ENCODE results near the gene SYTL2. TPM values are rescaled to one million over a fixed set of nuclear protein-coding genes. Genes with fewer than 3 reads are reported as not detected.

SYTL2 gene
- total RNA-seq, 1 donor from 2014 or later: 38.7 TPM

GRCh38 chr11:85803920-85804319, 7.0 kb downstream of the SYTL2 start:
- Mint-ChIP-seq H3K36me3 (ENCODE audit: low read depth) (peaks cover 51% of the 10 kb centered on the region), H3K27me3 (ENCODE audit: insufficient read depth) (no peaks in the 10 kb centered on the region), H3K4me1 (ENCODE audit: low read depth) (peaks cover 76% of the 10 kb centered on the region), H3K27ac (no peak overlapping the region), H3K9me3 (peaks cover 7% of the 10 kb centered on the region), H3K4me3 (no peak overlapping the region)
- intact Hi-C loops (cut with micrococcal nuclease): no loop called here
- DNase-seq (ENCODE audit: low spot score): no peak

GRCh38 chr11:85803303-85803702, 7.6 kb downstream of the SYTL2 start:
- no peak overlapping the region for H3K27ac Mint-ChIP-seq
- intact Hi-C loops (cut with micrococcal nuclease): no loop called here
- peaks cover 7% of the 10 kb centered on the region for H3K9me3 Mint-ChIP-seq
- peaks cover 76% of the 10 kb centered on the region for H3K4me1 Mint-ChIP-seq (ENCODE audit: low read depth)
- H3K36me3 Mint-ChIP-seq (ENCODE audit: low read depth): peaks cover 53% of the 10 kb centered on the region
- H3K4me3 Mint-ChIP-seq: no peak overlapping the region
- no peak for DNase-seq (ENCODE audit: low spot score)
- no peaks in the 10 kb centered on the region for H3K27me3 Mint-ChIP-seq (ENCODE audit: insufficient read depth)

GRCh38 chr11:85801527-85801926, 9.4 kb downstream of the SYTL2 start:
- Mint-ChIP-seq H3K9me3 (peaks cover 7% of the 10 kb centered on the region), H3K27ac (no peak overlapping the region)

GRCh38 chr11:85800595-85801342, 10.2 kb downstream of the SYTL2 start:
- no peak overlapping the region for H3K4me3 Mint-ChIP-seq
- intact Hi-C loops (cut with micrococcal nuclease): no loop called here
- H3K4me1 Mint-ChIP-seq (ENCODE audit: low read depth): peaks cover 78% of the 10 kb centered on the region
- DNase-seq (ENCODE audit: low spot score): no peak
- peaks cover 7% of the 10 kb centered on the region for H3K9me3 Mint-ChIP-seq
- H3K27me3 Mint-ChIP-seq (ENCODE audit: insufficient read depth): no peaks in the 10 kb centered on the region
- H3K27ac Mint-ChIP-seq: no peak overlapping the region
- peaks cover 56% of the 10 kb centered on the region for H3K36me3 Mint-ChIP-seq (ENCODE audit: low read depth)

More at GRCh38 chr11:85801527-85801926, 9.4 kb downstream of the SYTL2 start:
- DNase-seq (ENCODE audit: low spot score): no peak
- Mint-ChIP-seq H3K4me3 (no peak overlapping the region), H3K36me3 (ENCODE audit: low read depth) (peaks cover 56% of the 10 kb centered on the region), H3K27me3 (ENCODE audit: insufficient read depth) (no peaks in the 10 kb centered on the region), H3K4me1 (ENCODE audit: low read depth) (peaks cover 78% of the 10 kb centered on the region)
- intact Hi-C loops (cut with micrococcal nuclease): no loop called here

- Mint-ChIP-seq H3K27ac (no peak overlapping the region), H3K4me3 (no peak overlapping the region)
- intact Hi-C loops (cut with micrococcal nuclease): no loop called here
Measured at GRCh38 chr11:85799142-85799541, 11.8 kb downstream of the SYTL2 start.

GRCh38 chr11:85798361-85798760, 12.6 kb downstream of the SYTL2 start:
- no peak overlapping the region for H3K27ac Mint-ChIP-seq
- no peaks in the 10 kb centered on the region for H3K27me3 Mint-ChIP-seq (ENCODE audit: insufficient read depth)
- peaks cover 51% of the 10 kb centered on the region for H3K36me3 Mint-ChIP-seq (ENCODE audit: low read depth)
- DNase-seq (ENCODE audit: low spot score): no peak
- intact Hi-C loops (cut with micrococcal nuclease): no loop called here
- peaks cover 7% of the 10 kb centered on the region for H3K9me3 Mint-ChIP-seq
- no peak overlapping the region for H3K4me3 Mint-ChIP-seq
- H3K4me1 Mint-ChIP-seq (ENCODE audit: low read depth): peaks cover 64% of the 10 kb centered on the region

More at GRCh38 chr11:85799142-85799541, 11.8 kb downstream of the SYTL2 start:
- Mint-ChIP-seq H3K9me3 (peaks cover 7% of the 10 kb centered on the region), H3K36me3 (ENCODE audit: low read depth) (peaks cover 52% of the 10 kb centered on the region), H3K4me1 (ENCODE audit: low read depth) (peaks cover 68% of the 10 kb centered on the region), H3K27me3 (ENCODE audit: insufficient read depth) (no peaks in the 10 kb centered on the region)
- no peak for DNase-seq (ENCODE audit: low spot score)

- Mint-ChIP-seq H3K4me3 (no peak overlapping the region), H3K27ac (no peak overlapping the region), H3K9me3 (peaks cover 5% of the 10 kb centered on the region), H3K4me1 (ENCODE audit: low read depth) (peaks cover 59% of the 10 kb centered on the region), H3K27me3 (ENCODE audit: insufficient read depth) (no peaks in the 10 kb centered on the region), H3K36me3 (ENCODE audit: low read depth) (peaks cover 45% of the 10 kb centered on the region)
- DNase-seq (ENCODE audit: low spot score): no peak
- intact Hi-C loops (cut with micrococcal nuclease): no loop called here
Measured at GRCh38 chr11:85795712-85796487, 15.0 kb downstream of the SYTL2 start.

- H3K36me3 Mint-ChIP-seq (ENCODE audit: low read depth): peaks cover 33% of the 10 kb centered on the region
- no peaks in the 10 kb centered on the region for H3K27me3 Mint-ChIP-seq (ENCODE audit: insufficient read depth)
- H3K4me3 Mint-ChIP-seq: no peak overlapping the region
- H3K9me3 Mint-ChIP-seq: no peaks in the 10 kb centered on the region
- no peak for DNase-seq (ENCODE audit: low spot score)
- peaks cover 50% of the 10 kb centered on the region for H3K4me1 Mint-ChIP-seq (ENCODE audit: low read depth)
- H3K27ac Mint-ChIP-seq: no peak overlapping the region
- intact Hi-C loops (cut with micrococcal nuclease): no loop called here
Measured at GRCh38 chr11:85791409-85791990, 19.4 kb downstream of the SYTL2 start.

GRCh38 chr11:85787809-85788760, 22.9 kb downstream of the SYTL2 start:
- H3K27me3 Mint-ChIP-seq (ENCODE audit: insufficient read depth): no peaks in the 10 kb centered on the region
- H3K36me3 Mint-ChIP-seq (ENCODE audit: low read depth): peaks cover 35% of the 10 kb centered on the region
- peaks cover 4% of the 10 kb centered on the region for H3K9me3 Mint-ChIP-seq
- intact Hi-C loops (cut with micrococcal nuclease): loop anchor here (2.0 kb wide), 2 partner anchors 35 kb away; no protein-coding TSS in a partner anchor
- DNase-seq (ENCODE audit: low spot score): no peak
- peak overlapping the region; percentile 48 for H3K27ac Mint-ChIP-seq
- peak overlapping the region; percentile 20 for H3K4me3 Mint-ChIP-seq
- H3K4me1 Mint-ChIP-seq (ENCODE audit: low read depth): peaks cover 67% of the 10 kb centered on the region

GRCh38 chr11:85787168-85787567, 23.8 kb downstream of the SYTL2 start:
- no peaks in the 10 kb centered on the region for H3K27me3 Mint-ChIP-seq (ENCODE audit: insufficient read depth)
- peak overlapping the region; percentile 88 for H3K27ac Mint-ChIP-seq
- H3K36me3 Mint-ChIP-seq (ENCODE audit: low read depth): peaks cover 45% of the 10 kb centered on the region
- no peak for DNase-seq (ENCODE audit: low spot score)
- intact Hi-C loops (cut with micrococcal nuclease): loop anchor here (2.0 kb wide), 2 partner anchors 34 to 36 kb away; no protein-coding TSS in a partner anchor
- peaks cover 72% of the 10 kb centered on the region for H3K4me1 Mint-ChIP-seq (ENCODE audit: low read depth)
- H3K4me3 Mint-ChIP-seq: peak overlapping the region; percentile 50
- H3K9me3 Mint-ChIP-seq: peaks cover 12% of the 10 kb centered on the region

- Mint-ChIP-seq H3K36me3 (ENCODE audit: low read depth) (peaks cover 52% of the 10 kb centered on the region), H3K9me3 (peaks cover 12% of the 10 kb centered on the region), H3K27me3 (ENCODE audit: insufficient read depth) (no peaks in the 10 kb centered on the region), H3K4me1 (ENCODE audit: low read depth) (peaks cover 83% of the 10 kb centered on the region), H3K27ac (no peak overlapping the region), H3K4me3 (no peak overlapping the region)
- intact Hi-C loops (cut with micrococcal nuclease): loop anchor here (2.0 kb wide), 1 partner anchor 26 kb away; the partner anchor contains the start of gene SYTL2
- no peak for DNase-seq (ENCODE audit: low spot score)
Measured at GRCh38 chr11:85784480-85785265, 26.3 kb downstream of the SYTL2 start.
